G401.6 (cell line): ENCODE data around the gene HLA-B.

Source experiments
- FAIRE-seq: peaks from 2 replicates; lab custom pipeline; 2012; peaks lifted over from hg19 to GRCh38; lab: Jason Lieb, UNC

Gene HLA-B

DNA sequence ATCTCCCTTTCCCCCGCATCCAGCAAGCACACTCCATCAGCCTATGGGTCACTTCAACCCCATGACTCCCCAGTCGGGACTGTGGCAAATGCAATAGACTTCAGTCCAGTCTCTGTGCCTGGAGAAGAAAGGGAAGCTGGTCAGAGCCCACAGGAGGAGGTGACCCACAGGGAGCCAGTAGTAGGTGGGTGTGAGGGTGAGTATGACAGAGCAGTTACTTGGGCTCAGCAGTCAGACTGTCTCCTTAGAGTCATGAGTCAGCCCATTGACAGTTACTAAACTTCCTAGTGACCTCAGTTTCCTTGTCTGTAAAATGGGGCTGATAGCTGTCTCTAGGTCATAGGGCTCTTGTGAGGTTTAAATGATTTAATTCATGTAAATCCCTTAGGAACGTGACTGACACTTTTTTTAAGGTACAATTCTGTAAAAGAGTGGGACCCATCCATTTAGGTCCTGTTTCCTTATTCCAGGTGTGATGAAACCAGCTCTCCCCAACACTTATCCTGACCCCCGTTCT, 51.2 kb downstream of the HLA-B start:
- FAIRE-seq: no peak

DNA sequence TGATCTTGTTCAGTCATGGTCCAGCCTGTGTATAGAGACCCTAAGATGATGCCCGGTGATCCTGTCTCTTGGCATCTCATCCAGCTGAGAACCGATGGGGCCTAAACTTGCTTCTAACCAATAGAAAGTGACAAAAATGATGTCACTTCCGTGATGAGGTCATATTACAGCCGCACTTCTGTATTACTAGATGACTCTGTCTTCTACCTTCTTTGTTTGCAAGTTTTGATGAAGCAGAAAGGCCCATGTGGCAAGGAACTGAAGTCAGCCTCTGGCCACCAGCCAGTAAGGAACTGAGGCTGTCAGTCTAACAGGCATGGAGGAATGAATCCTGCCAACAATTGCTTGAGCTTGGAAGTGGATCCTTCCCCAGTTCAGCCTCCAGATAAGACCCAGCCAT, 52.3 kb downstream of the HLA-B start:
- FAIRE-seq: no peak
